ENCODE data around the gene KIF7.

DNA sequence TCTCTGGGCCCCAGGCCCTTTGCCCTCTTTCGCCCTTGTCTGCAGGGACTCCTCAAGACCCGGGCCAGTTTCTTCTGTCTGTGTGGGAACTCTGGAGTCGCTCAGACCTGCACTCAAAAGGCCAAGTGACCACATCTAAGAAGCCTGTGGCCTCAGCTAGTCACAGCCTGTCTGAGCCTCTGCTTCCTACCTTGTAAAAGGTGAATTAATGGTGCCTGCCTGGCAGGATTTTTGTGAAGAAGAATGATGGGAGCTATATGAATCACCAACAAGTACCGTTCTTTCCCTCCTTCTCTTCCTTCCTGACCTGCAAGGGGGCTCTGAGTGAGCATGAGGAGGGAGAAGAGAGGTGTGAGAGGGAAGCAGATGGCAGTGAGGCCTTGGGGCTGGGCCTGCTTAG lies 16.4 kb upstream of the KIF7 start:
- TF ChIP-seq, protein P1, sequence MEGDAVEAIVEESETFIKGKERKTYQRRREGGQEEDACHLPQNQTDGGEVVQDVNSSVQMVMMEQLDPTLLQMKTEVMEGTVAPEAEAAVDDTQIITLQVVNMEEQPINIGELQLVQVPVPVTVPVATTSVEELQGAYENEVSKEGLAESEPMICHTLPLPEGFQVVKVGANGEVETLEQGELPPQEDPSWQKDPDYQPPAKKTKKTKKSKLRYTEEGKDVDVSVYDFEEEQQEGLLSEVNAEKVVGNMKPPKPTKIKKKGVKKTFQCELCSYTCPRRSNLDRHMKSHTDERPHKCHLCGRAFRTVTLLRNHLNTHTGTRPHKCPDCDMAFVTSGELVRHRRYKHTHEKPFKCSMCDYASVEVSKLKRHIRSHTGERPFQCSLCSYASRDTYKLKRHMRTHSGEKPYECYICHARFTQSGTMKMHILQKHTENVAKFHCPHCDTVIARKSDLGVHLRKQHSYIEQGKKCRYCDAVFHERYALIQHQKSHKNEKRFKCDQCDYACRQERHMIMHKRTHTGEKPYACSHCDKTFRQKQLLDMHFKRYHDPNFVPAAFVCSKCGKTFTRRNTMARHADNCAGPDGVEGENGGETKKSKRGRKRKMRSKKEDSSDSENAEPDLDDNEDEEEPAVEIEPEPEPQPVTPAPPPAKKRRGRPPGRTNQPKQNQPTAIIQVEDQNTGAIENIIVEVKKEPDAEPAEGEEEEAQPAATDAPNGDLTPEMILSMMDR (conservative IDR thresholded peaks at IDR 0.05 in 1 of 2, IDR thresholded peaks at IDR 0.05 in 1 of 2; ENCODE audit: low read depth in 1 of 2, low read length in 2 of 2), result no peak
- no peak for TF ChIP-seq EZH2 (IDR thresholded peaks at IDR 0.05; ENCODE audit: low read length, missing control alignments)

All from fibroblast of lung (primary cell).